ENCODE results near the gene FAM209B. TPM values are rescaled to one million over a fixed set of nuclear protein-coding genes. Genes with fewer than 3 reads are reported as not detected.

FAM209B gene
- total RNA-seq, 1 experiment from 2014 or later: not detected

DNA sequence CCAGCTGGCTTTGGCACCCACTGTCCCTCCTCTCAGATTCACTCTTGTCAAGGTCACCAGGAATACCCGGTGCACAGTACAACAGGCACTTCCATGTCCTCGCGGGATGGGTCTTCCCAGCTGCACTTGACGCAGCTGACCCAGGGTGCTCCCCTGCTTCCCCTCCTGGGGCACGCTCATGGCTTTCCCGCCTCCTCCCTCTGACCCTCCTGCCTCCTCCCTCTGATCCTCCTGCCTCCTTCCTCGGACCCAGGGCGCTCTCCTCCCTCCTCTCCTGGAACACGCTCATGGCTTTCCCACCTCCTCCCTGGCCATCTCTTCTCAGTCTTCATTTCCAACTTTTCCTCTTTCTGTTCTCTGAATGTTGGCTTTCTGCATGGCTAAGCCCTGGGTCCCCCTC, 42.1 kb downstream of the FAM209B start:
- no peak for DNase-seq (ENCODE audit: low read depth, low spot score)
- in situ Hi-C loops (cut with HindIII; ENCODE audit: low pct_unique_long_range_greater_than_20kb, low sequenced_read_pairs): no loop called here

DNA sequence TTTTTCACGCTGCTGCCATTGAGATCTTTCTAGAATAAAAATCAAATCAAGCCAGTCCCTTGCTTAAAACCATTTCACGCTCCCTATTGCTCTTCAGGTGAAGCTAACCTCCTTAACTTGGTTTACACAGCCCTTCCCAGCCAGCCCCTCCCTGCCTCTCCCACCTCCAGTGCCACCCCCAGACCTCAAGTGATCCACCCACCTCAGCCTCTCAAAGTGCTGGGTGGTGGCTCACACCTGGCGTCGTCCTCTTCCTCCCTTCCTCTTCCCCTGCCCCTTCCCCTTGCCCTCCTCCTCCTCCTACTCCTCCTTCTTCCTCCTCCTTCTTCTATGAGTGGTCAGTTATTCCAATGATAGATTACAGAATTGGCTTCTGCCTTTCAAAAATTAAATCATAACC, 42.9 kb downstream of the FAM209B start:
- in situ Hi-C loops (cut with HindIII; ENCODE audit: low pct_unique_long_range_greater_than_20kb, low sequenced_read_pairs): no loop called here
- DNase-seq (ENCODE audit: low read depth, low spot score): no peak

DNA sequence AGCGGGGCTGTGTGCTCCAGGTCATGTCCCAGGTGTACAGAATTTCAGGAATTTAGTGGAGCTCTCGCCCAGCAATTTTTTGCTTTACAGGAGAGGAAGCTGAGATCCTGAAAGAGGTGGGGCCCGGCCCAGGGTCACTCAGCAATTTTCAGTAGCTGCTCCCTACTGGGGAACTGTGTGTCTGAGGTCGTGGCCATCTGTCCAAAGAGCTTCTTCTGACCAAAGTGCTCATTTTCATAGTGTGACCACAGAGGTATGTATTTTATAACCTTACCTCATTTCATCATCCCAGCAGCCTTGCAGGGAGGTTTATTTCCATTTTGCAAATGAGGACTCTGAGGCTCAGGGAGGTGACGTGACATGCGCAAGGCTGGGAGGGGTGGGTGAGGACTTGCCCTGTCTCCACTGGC, 46.3 kb downstream of the FAM209B start:
- DNase-seq (ENCODE audit: low read depth, low spot score): no peak
- in situ Hi-C loops (cut with HindIII; ENCODE audit: low pct_unique_long_range_greater_than_20kb, low sequenced_read_pairs): no loop called here

DNA sequence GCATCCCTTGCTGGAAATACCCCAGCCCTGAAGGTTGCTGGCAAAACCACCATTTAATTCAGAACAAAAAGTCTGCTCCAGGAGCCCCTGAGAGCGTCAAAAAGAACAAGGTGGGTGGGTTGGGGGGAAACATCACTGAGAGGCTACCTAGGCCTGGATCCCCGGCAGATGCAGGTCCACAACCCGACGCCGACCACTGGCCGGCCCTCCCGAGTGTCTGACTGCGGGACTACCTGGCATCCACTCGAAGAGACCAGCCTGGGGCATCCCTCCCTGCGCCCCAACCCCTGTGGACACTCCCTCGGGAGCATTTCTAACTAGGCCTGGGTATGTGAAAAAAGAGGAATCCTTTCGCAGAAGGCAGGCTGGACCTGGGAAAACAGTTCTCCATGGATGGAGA, 47.2 kb downstream of the FAM209B start:
- in situ Hi-C loops (cut with HindIII; ENCODE audit: low pct_unique_long_range_greater_than_20kb, low sequenced_read_pairs): no loop called here
- no peak for DNase-seq (ENCODE audit: low read depth, low spot score)

DNA sequence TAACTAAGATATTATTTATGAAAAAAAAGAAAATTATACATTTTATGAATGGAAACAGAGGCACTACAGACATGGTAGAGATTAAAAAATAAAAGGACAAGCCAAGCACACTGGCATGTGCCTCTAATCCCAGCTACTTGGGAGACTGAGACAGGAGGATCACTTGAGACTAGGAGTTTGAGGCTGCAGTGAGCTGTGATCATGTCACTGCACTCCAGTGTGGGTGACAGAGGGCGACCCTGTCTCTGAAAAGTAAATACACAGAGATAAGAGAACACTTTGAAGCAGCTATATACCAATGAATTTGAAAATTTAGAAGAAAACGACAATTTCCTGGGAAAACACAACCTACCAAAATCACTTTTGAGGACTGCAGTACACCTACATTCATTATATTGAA, 48.7 kb downstream of the FAM209B start:
- DNase-seq (ENCODE audit: low read depth, low spot score): no peak
- in situ Hi-C loops (cut with HindIII; ENCODE audit: low pct_unique_long_range_greater_than_20kb, low sequenced_read_pairs): no loop called here

DNA sequence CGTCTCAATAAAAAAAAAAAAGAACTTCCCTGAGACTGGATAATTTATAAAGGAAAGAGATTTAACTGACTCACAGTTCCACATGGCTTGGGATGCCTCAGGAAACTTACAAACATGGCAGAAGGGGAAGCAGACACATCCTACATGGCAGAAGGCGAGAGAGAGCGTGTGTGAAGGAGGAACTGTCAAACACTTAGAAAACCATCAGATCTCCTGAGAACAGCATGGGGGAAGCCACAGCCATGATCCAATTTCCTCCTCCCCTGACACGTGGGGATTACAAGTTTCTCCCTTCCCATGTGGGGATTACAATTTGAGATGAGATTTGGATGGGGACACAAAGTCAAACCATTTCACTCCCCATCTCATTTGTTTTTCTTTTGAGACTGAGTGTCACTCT, 49.5 kb downstream of the FAM209B start:
- DNase-seq (ENCODE audit: low read depth, low spot score): no peak
- in situ Hi-C loops (cut with HindIII; ENCODE audit: low pct_unique_long_range_greater_than_20kb, low sequenced_read_pairs): no loop called here

DNA sequence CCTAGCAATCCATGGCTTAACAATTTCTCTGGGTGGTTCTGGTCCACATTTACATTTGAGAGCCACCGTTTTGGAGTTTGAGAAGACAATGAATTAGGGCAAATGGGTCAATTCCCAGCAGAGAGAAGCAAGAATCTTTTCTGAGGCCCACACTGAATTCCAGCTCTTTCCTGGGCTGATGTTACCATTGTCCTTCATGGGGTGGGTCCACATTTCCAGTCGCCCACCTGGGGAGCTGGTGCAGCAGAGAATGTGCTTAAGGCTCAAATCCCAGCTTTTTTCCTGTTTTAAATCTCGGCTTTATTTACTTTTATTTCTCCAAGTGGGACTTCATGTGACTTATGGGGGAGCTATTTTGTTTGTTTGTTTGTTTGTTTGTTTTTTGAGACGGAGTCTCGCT, 51.9 kb downstream of the FAM209B start:
- in situ Hi-C loops (cut with HindIII; ENCODE audit: low pct_unique_long_range_greater_than_20kb, low sequenced_read_pairs): no loop called here
- no peak for DNase-seq (ENCODE audit: low read depth, low spot score)

Other genes starting within 250 kb of the FAM209B start
- gene FAM210B, start 174.3 kb upstream of the FAM209B start, total RNA-seq (2014; rRNA removed; shearing (Covaris generic)): 186 and 201 TPM in 2 replicates
- 65.1 and 68.5 TPM in 2 replicates for gene AURKA, start 141.0 kb upstream of the FAM209B start, total RNA-seq (2014; rRNA removed; shearing (Covaris generic))
- gene CSTF1, start 140.6 kb upstream of the FAM209B start, total RNA-seq (2014; rRNA removed; shearing (Covaris generic)): 77.4 and 79.6 TPM in 2 replicates
- gene CASS4, start 121.0 kb upstream of the FAM209B start, total RNA-seq (2014; rRNA removed; shearing (Covaris generic)): not detected in 2 replicates
- 118 and 130 TPM in 2 replicates for gene RTF2, start 64.6 kb upstream of the FAM209B start, total RNA-seq (2014; rRNA removed; shearing (Covaris generic))
- not detected in 2 replicates for gene FAM209A, start 8.5 kb upstream of the FAM209B start, total RNA-seq (2014; rRNA removed; shearing (Covaris generic))
- 1.5 and 2.0 TPM in 2 replicates for gene TFAP2C, start 96.1 kb downstream of the FAM209B start, total RNA-seq (2014; rRNA removed; shearing (Covaris generic))

Measured in SK-MEL-5 (cell line).